ENCODE results near the gene DNAH1.
A peak's percentile ranks its signal among the peaks of the same experiment; 100 is the strongest.

The DNAH1 gene

GRCh38 chr3:52299879-52300611 lies 16.1 kb upstream of the DNAH1 start:
- H3K27ac ChIP-seq (ENCODE audit: low read length) = no peak overlapping the region
- H3K36me3 ChIP-seq (ENCODE audit: control insufficient read depth in 1 of 2, insufficient read depth in 2 of 2, low read length in 2 of 2) = peaks cover 0 to 7% of the 10 kb centered on the region in 2 donors
- no peaks in the 10 kb centered on the region for H3K27me3 ChIP-seq (ENCODE audit: low read depth, low read length)
- H3K4me3 ChIP-seq (ENCODE audit: low read depth in 1 of 2, low read length in 2 of 2) = no peak overlapping the region
- no peaks in the 10 kb centered on the region for H3K9me3 ChIP-seq (ENCODE audit: control insufficient read depth in 1 of 2, low read length in 2 of 2)
- H3K4me1 ChIP-seq (ENCODE audit: control insufficient read depth in 1 of 2, insufficient read depth in 2 of 2, low read length in 2 of 2) = peaks cover 0 to 8% of the 10 kb centered on the region in 2 donors

DNA sequence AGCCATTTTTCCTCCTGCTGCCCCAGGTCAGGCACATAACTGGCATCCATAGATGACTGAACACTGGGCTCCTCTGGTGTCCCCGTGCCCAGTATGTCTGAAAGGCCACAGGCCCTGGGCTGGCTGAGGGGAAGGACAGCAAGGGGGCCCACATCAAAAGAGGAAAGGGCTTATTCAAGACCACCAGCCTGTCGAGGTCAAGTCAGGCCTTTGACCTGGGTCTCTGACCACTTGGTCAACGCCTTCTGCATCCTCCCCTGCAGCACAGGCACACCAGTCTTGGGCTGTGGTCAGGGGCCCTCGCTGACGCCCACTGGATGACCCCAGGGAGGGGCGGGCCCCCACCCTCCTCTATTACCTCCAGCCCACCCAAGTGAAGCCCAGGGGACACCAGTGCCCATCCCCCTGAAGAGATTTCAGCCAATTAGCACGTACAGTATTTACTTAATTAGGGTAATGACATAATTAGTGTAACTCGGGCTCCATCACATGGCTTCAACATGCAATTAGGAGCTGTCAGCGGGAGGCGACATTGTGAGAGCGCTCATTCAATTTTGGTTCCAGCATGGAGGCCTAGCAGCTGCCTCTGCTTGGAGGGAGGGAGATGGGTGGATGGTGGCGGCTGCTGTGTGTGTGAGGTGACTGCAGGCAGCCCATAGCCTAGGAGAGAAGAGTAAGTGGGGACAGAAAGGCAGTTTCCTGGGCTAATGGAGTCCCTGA lies 13.5 kb upstream of the DNAH1 start:
- H3K4me1 ChIP-seq (ENCODE audit: control insufficient read depth in 1 of 2, insufficient read depth in 2 of 2, low read length in 2 of 2) = peaks cover 0 to 12% of the 10 kb centered on the region in 2 donors
- H3K36me3 ChIP-seq (ENCODE audit: control insufficient read depth in 1 of 2, insufficient read depth in 2 of 2, low read length in 2 of 2) = no peaks in the 10 kb centered on the region
- no peaks in the 10 kb centered on the region for H3K27me3 ChIP-seq (ENCODE audit: low read depth, low read length)
- H3K4me3 ChIP-seq (ENCODE audit: low read depth in 1 of 2, low read length in 2 of 2) = no peak overlapping the region
- no peak overlapping the region for H3K27ac ChIP-seq (ENCODE audit: low read length)
- no peaks in the 10 kb centered on the region for H3K9me3 ChIP-seq (ENCODE audit: control insufficient read depth in 1 of 2, low read length in 2 of 2)

- no peaks in the 10 kb centered on the region for H3K27me3 ChIP-seq (ENCODE audit: low read depth, low read length)
- no peak overlapping the region for H3K27ac ChIP-seq (ENCODE audit: low read length)
- peaks cover 0 to 12% of the 10 kb centered on the region in 2 donors for H3K4me1 ChIP-seq (ENCODE audit: control insufficient read depth in 1 of 2, insufficient read depth in 2 of 2, low read length in 2 of 2)
Observed at GRCh38 chr3:52303811-52304210, 12.3 kb upstream of the DNAH1 start.

GRCh38 chr3:52305926-52306325 lies 10.2 kb upstream of the DNAH1 start:
- H3K27me3 ChIP-seq (ENCODE audit: low read depth, low read length) = no peaks in the 10 kb centered on the region
- H3K4me3 ChIP-seq (ENCODE audit: low read depth in 1 of 2, low read length in 2 of 2) = no peak overlapping the region
- peak overlapping the region; percentile 23 for H3K27ac ChIP-seq (ENCODE audit: low read length)
- H3K36me3 ChIP-seq (ENCODE audit: control insufficient read depth in 1 of 2, insufficient read depth in 2 of 2, low read length in 2 of 2) = peaks cover 0 to 7% of the 10 kb centered on the region in 2 donors
- no peaks in the 10 kb centered on the region for H3K9me3 ChIP-seq (ENCODE audit: control insufficient read depth in 1 of 2, low read length in 2 of 2)
- peaks cover 0 to 4% of the 10 kb centered on the region in 2 donors for H3K4me1 ChIP-seq (ENCODE audit: control insufficient read depth in 1 of 2, insufficient read depth in 2 of 2, low read length in 2 of 2)

More at GRCh38 chr3:52303811-52304210, 12.3 kb upstream of the DNAH1 start:
- Histone ChIP-seq H3K36me3 (ENCODE audit: control insufficient read depth in 1 of 2, insufficient read depth in 2 of 2, low read length in 2 of 2) (no peaks in the 10 kb centered on the region), H3K4me3 (ENCODE audit: low read depth in 1 of 2, low read length in 2 of 2) (no peak overlapping the region), H3K9me3 (ENCODE audit: control insufficient read depth in 1 of 2, low read length in 2 of 2) (no peaks in the 10 kb centered on the region)

DNA sequence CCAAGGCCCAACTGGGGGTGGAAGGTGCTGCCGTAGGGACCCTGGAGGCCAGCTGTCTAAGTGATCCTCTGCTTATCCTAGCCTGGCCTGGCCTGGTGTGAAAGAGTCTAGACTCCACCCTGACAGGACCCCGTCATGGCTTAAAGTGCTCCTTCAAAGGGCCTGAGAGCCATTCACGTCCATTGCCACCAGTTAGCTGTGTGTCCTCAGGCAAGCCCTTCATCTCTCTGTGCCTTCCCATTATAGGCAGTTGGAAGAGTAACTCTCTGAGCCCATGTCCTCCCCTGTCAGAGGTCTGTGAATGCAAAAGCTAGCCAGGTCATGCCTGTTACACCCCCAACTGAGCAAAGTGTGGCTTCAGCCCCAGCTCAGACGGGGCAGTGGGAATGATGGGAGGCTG lies 9.1 kb upstream of the DNAH1 start:
- Histone ChIP-seq H3K27ac (ENCODE audit: low read length) (no peak overlapping the region), H3K36me3 (ENCODE audit: control insufficient read depth in 1 of 2, insufficient read depth in 2 of 2, low read length in 2 of 2) (peaks cover 0 to 7% of the 10 kb centered on the region in 2 donors), H3K9me3 (ENCODE audit: control insufficient read depth in 1 of 2, low read length in 2 of 2) (no peaks in the 10 kb centered on the region), H3K27me3 (ENCODE audit: low read depth, low read length) (no peaks in the 10 kb centered on the region), H3K4me3 (ENCODE audit: low read depth in 1 of 2, low read length in 2 of 2) (no peak overlapping the region), H3K4me1 (ENCODE audit: control insufficient read depth in 1 of 2, insufficient read depth in 2 of 2, low read length in 2 of 2) (peaks cover 0 to 4% of the 10 kb centered on the region in 2 donors)

DNA sequence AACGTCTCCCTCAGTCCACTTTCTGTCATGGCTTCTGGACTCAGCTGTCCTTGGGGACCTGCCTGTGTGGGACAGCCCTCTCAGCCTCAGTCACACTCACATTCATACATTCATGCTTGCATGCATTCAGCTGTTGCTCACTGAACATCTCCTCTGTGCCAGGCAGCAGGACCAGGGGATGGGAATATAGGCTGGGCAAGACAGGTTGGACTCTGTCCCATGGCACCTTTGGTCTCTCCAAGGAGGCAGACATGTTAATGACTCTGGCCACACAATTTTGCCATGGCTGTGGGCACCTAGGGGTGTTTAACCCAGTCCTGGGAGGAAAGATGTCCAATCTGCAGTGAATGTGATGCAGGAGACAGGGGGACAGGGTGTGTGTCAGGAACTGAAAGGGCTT lies 7.8 kb upstream of the DNAH1 start:
- no peaks in the 10 kb centered on the region for H3K27me3 ChIP-seq (ENCODE audit: low read depth, low read length)
- H3K9me3 ChIP-seq (ENCODE audit: control insufficient read depth in 1 of 2, low read length in 2 of 2) = no peaks in the 10 kb centered on the region
- peaks cover 0 to 4% of the 10 kb centered on the region in 2 donors for H3K4me1 ChIP-seq (ENCODE audit: control insufficient read depth in 1 of 2, insufficient read depth in 2 of 2, low read length in 2 of 2)
- H3K27ac ChIP-seq (ENCODE audit: low read length) = no peak overlapping the region
- H3K4me3 ChIP-seq (ENCODE audit: low read depth in 1 of 2, low read length in 2 of 2) = no peak overlapping the region
- H3K36me3 ChIP-seq (ENCODE audit: control insufficient read depth in 1 of 2, insufficient read depth in 2 of 2, low read length in 2 of 2) = peaks cover 0 to 7% of the 10 kb centered on the region in 2 donors

DNA sequence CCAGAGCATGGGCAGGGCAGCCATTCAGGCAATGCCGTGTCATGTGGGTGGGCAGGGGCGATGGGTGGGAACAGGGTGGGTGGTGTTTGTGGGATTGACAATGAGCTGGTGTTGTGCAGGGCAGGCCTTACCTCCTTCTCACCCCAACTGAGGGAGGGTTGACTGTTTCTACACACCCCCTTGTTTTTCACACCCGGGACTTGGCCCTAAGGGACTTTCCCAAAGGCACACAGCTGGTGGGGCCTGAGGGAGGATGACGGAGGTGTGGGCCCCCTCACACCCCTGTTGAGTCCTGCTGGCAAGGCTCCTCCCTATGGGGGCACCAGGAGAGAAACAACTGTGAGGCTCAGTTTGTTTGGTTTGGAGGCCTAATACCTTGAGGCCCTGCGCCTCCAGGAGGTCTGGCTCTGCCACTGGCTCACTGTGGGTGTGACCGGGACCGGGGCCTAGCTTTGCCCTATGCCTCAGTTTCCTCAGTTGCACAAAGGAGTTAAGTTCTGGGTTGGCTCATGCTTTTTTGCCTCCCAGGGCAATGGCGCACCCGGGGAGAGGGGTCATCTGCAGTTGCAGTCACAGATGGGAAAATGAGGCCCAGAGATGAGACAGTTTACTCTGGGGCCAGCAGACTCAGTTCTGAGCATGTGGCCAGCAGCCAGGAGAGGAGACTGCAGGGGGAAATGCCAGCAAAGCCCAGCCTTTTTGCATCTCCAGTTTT lies 5.1 kb upstream of the DNAH1 start:
- Histone ChIP-seq H3K27ac (ENCODE audit: low read length) (no peak overlapping the region), H3K4me3 (ENCODE audit: low read depth in 1 of 2, low read length in 2 of 2) (no peak overlapping the region), H3K36me3 (ENCODE audit: control insufficient read depth in 1 of 2, insufficient read depth in 2 of 2, low read length in 2 of 2) (peaks cover 0 to 7% of the 10 kb centered on the region in 2 donors), H3K27me3 (ENCODE audit: low read depth, low read length) (no peaks in the 10 kb centered on the region), H3K4me1 (ENCODE audit: control insufficient read depth in 1 of 2, insufficient read depth in 2 of 2, low read length in 2 of 2) (no peaks in the 10 kb centered on the region), H3K9me3 (ENCODE audit: control insufficient read depth in 1 of 2, low read length in 2 of 2) (no peaks in the 10 kb centered on the region)

DNA sequence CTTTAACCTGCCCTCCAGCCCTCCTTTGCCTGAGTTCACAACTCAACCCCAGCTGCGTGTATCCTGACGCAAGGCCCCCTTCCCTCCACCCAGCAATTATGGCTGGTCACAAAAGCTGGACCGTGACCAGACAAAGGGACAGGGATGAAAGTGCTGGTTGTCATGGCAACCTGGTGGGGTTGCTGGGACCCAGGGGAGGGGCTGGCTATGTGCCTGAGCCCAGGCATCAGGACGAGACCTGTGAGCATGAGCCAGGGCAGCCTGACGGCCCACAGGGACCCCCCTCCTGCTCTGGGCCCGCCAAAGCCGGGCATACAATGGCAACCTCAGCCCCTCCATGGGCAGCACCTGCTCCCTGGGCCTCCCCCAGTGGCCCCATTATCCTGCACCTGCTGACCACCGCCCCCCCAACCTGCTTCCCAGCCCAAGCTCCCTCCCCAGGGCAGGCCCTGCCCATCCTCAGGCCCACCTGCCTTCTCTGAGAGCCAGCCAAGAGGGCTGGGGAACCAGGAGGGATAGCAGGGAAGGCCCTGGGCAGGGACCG lies 4.5 kb upstream of the DNAH1 start:
- H3K4me1 ChIP-seq (ENCODE audit: control insufficient read depth in 1 of 2, insufficient read depth in 2 of 2, low read length in 2 of 2) = no peaks in the 10 kb centered on the region
- H3K9me3 ChIP-seq (ENCODE audit: control insufficient read depth in 1 of 2, low read length in 2 of 2) = no peaks in the 10 kb centered on the region
- no peak overlapping the region for H3K27ac ChIP-seq (ENCODE audit: low read length)
- no peaks in the 10 kb centered on the region for H3K27me3 ChIP-seq (ENCODE audit: low read depth, low read length)
- H3K4me3 ChIP-seq (ENCODE audit: low read depth in 1 of 2, low read length in 2 of 2) = no peak overlapping the region
- H3K36me3 ChIP-seq (ENCODE audit: control insufficient read depth in 1 of 2, insufficient read depth in 2 of 2, low read length in 2 of 2) = peaks cover 0 to 7% of the 10 kb centered on the region in 2 donors

DNA sequence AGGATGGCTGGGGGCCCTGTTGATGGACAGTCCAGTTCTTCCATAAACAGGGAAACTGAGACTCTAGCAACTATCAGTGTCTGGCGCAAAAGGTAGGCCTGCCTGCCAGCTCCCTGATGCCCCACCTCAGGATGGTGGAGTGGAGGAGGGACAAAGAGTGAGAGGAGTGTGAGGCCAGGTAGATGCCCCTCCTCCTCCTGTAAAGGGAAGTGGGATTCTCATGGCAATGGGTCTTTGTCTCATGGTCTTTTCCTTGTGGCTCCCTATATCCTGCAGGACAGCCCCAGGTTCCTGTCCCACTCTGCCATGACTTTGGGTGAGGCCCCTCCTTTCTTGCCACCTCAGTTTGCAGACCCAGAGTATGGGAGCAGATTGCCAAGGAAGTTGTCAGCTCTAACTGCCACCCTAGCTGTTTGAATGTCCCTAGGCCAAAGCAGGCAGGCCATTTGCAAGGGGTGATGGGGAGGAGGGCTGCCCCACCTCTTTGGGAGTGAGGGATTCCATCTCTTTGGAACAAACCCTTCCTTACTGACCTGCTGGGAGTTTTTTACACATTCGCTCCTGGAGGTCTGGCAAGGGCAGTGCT lies 2.8 kb upstream of the DNAH1 start:
- Histone ChIP-seq H3K9me3 (ENCODE audit: control insufficient read depth in 1 of 2, low read length in 2 of 2) (no peaks in the 10 kb centered on the region), H3K27me3 (ENCODE audit: low read depth, low read length) (no peaks in the 10 kb centered on the region), H3K4me1 (ENCODE audit: control insufficient read depth in 1 of 2, insufficient read depth in 2 of 2, low read length in 2 of 2) (peaks cover 0 to 4% of the 10 kb centered on the region in 2 donors), H3K27ac (ENCODE audit: low read length) (no peak overlapping the region), H3K4me3 (ENCODE audit: low read depth in 1 of 2, low read length in 2 of 2) (no peak overlapping the region), H3K36me3 (ENCODE audit: control insufficient read depth in 1 of 2, insufficient read depth in 2 of 2, low read length in 2 of 2) (peaks cover 0 to 7% of the 10 kb centered on the region in 2 donors)

GRCh38 chr3:52313774-52314188 lies 2.3 kb upstream of the DNAH1 start:
- H3K27me3 ChIP-seq (ENCODE audit: low read depth, low read length) = no peaks in the 10 kb centered on the region
- H3K4me3 ChIP-seq (ENCODE audit: low read depth in 1 of 2, low read length in 2 of 2) = no peak overlapping the region
- no peak overlapping the region for H3K27ac ChIP-seq (ENCODE audit: low read length)
- H3K4me1 ChIP-seq (ENCODE audit: control insufficient read depth in 1 of 2, insufficient read depth in 2 of 2, low read length in 2 of 2) = peaks cover 0 to 4% of the 10 kb centered on the region in 2 donors
- no peaks in the 10 kb centered on the region for H3K9me3 ChIP-seq (ENCODE audit: control insufficient read depth in 1 of 2, low read length in 2 of 2)
- peaks cover 0 to 7% of the 10 kb centered on the region in 2 donors for H3K36me3 ChIP-seq (ENCODE audit: control insufficient read depth in 1 of 2, insufficient read depth in 2 of 2, low read length in 2 of 2)

DNA sequence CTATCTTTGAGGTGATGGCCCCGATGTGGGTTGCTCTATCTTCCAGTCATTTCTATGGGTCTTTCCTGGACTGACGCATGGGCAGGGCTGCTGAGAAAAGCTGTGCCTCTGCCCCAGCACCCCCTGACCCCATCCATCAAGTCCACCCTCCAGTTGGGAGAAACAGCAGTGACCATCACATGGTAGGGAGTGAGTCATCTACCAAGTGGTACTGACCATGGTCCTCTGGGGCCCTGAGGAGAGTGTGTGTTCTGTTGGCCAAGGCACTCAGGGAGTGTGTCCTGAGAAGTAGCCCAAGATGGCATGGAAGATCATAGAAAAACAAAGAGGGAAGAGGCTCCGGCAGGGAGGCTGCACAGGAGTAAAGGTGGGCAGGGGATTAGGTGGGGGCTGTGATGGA lies 1.6 kb upstream of the DNAH1 start:
- Histone ChIP-seq H3K27me3 (ENCODE audit: low read depth, low read length) (no peaks in the 10 kb centered on the region), H3K4me1 (ENCODE audit: control insufficient read depth in 1 of 2, insufficient read depth in 2 of 2, low read length in 2 of 2) (peaks cover 0 to 4% of the 10 kb centered on the region in 2 donors), H3K27ac (ENCODE audit: low read length) (no peak overlapping the region), H3K9me3 (ENCODE audit: control insufficient read depth in 1 of 2, low read length in 2 of 2) (no peaks in the 10 kb centered on the region), H3K4me3 (ENCODE audit: low read depth in 1 of 2, low read length in 2 of 2) (no peak overlapping the region), H3K36me3 (ENCODE audit: control insufficient read depth in 1 of 2, insufficient read depth in 2 of 2, low read length in 2 of 2) (peaks cover 0 to 7% of the 10 kb centered on the region in 2 donors)

All from muscle layer of duodenum (tissue), 2 donors.